ENCODE measurements around the gene FBXO46. TPM values are rescaled to one million over a fixed set of nuclear protein-coding genes. Genes with fewer than 3 reads are reported as not detected.

The FBXO46 gene
- total and polyA plus RNA-seq, 2 of the 4 experiments (the other 2 are of a cell fraction) = 3.0 to 6.8 TPM

GRCh38 chr19:45769821-45770191 is 39.1 kb upstream of the FBXO46 start:
- peak overlapping the region; percentile 4; the same call in 1 of the 2 replicates for H2BK120ac ChIP-seq (ENCODE audit: low read depth, low read length)
- POLR2A ChIA-PET (ENCODE audit: unreplicated experiment) = interaction anchor here (0.6 to 1.0 kb wide), 5 partner anchors 13 to 56 kb away, joined by 3 to 11 read pairs (median 5); partner anchors contain the start of gene DMPK
- no peak for ATAC-seq (ENCODE audit: low read depth)

More at GRCh38 chr19:45769821-45770191, 39.1 kb upstream of the FBXO46 start:
- WGBS, 2 experiments (ENCODE audit: extremely low coverage in 2 of 2, insufficient read length in 1 of 2) = 2% methylated on average over 16 of the region's 28 CpGs; no CpG with 5 or more reads in 1 of the 2 experiments
- Histone ChIP-seq H3K18ac (ENCODE audit: low read depth, low read length) (no peak overlapping the region; the same call in 1 of the 2 replicates), H3K9me1 (ENCODE audit: insufficient read depth, low read length) (no peaks in the 10 kb centered on the region; the same call in 1 of the 2 replicates), H3K36me3 (ENCODE audit: control insufficient read depth, insufficient read depth, low read length) (peaks cover 10% of the 10 kb centered on the region; the same call in 1 of the 2 replicates), H3K27ac (ENCODE audit: insufficient read depth, low read length) (peak overlapping the region; percentile 89), H3K4me2 (ENCODE audit: low read depth, low read length) (peak overlapping the region; percentile 83), H3K14ac (replicated peaks; ENCODE audit: low read depth, low read length) (peak overlapping the region; percentile 38), H2BK5ac (ENCODE audit: low read depth, low read length, poor library complexity, severe bottlenecking) (peak overlapping the region; percentile 64), H3K4me1 (ENCODE audit: control insufficient read depth, insufficient read depth, low read length) (peaks cover 13% of the 10 kb centered on the region), H3K9ac (ENCODE audit: low read depth, low read length) (peak overlapping the region; percentile 75), H2AK9ac (replicated peaks; ENCODE audit: low read depth, low read length, poor library complexity) (peak overlapping the region; percentile 84), H4K5ac (ENCODE audit: low read depth, low read length) (peak overlapping the region; percentile 19; the same call in 1 of the 2 replicates), H2AK5ac (ENCODE audit: low read depth, low read length) (peak overlapping the region; percentile 86), H4K8ac (ENCODE audit: low read depth in 2 of 2, low read length in 2 of 2) (peak overlapping the region in 1 of 2 experiments; percentile 49; a peak in 2 of 4 replicates), H2BK20ac (ENCODE audit: low read depth, low read length) (no peak overlapping the region), H2BK15ac (ENCODE audit: low read depth, low read length) (peak overlapping the region; percentile 52; the same call in 1 of the 3 replicates), H3K9me3 (ENCODE audit: control insufficient read depth, insufficient read depth, low read length) (no peaks in the 10 kb centered on the region), H3K23ac (ENCODE audit: low read depth, low read length) (peak overlapping the region; percentile 21; the same call in 1 of the 2 replicates), H3K4ac (ENCODE audit: low read depth, low read length) (peak overlapping the region; percentile 74), H4K91ac (ENCODE audit: insufficient read depth, low read depth, low read length) (peak overlapping the region; percentile 67), H3K79me1 (ENCODE audit: low read depth in 1 of 2, low read length in 2 of 2) (peaks cover 4 to 17% of the 10 kb centered on the region in 2 experiments; a peak in 1 of 4 replicates), H3K56ac (ENCODE audit: extremely low read depth, insufficient read depth, low read length) (peak overlapping the region; percentile 48; the same call in 1 of the 2 replicates), H4K20me1 (ENCODE audit: insufficient read depth, low read length) (peaks cover 12% of the 10 kb centered on the region), H2AFZ (replicated peaks; ENCODE audit: low read length, poor library complexity) (peak overlapping the region; percentile 94), H3K4me3 (ENCODE audit: insufficient read depth, low read depth, low read length) (peak overlapping the region; percentile 33), H3K27me3 (ENCODE audit: control insufficient read depth, insufficient read depth, low read length) (no peaks in the 10 kb centered on the region)
- BruUV-seq (replicated peaks) = TSS peak; percentile 85
- intact Hi-C loops (cut with micrococcal nuclease) (loop anchor here (1.0 to 2.0 kb wide), 3 partner anchors 29 to 77 kb away; partner anchors contain the start of gene QPCTL), dilution Hi-C loops (cut with HindIII; ENCODE audit: low sequenced_read_pairs, unreplicated experiment) (no loop called here), in situ Hi-C loops (cut with MboI; ENCODE audit: low sequenced_read_pairs) (no loop called here)
- TF ChIP-seq MAFK (IDR thresholded peaks at IDR 0.05; ENCODE audit: low read depth, low read length) = no peak
- no peak for TF ChIP-seq MAZ (IDR thresholded peaks at IDR 0.05; ENCODE audit: borderline replicate concordance, low read depth, low read length)
- TF ChIP-seq ELK1 (IDR thresholded peaks at IDR 0.05; ENCODE audit: borderline replicate concordance, low read depth, low read length) = no peak
- TF ChIP-seq POLR2A (IDR thresholded peaks at IDR 0.05; ENCODE audit: low read depth, low read length) = no peak
- TF ChIP-seq USF2 (IDR thresholded peaks at IDR 0.05; ENCODE audit: low read depth, low read length) = no peak
- TF ChIP-seq SMC3 (IDR thresholded peaks at IDR 0.05; ENCODE audit: low read depth, low read length) = no peak
- TF ChIP-seq BHLHE40 (IDR thresholded peaks at IDR 0.05; ENCODE audit: low read depth, low read length) = no peak
- TF ChIP-seq NFE2L2 (IDR thresholded peaks at IDR 0.05; ENCODE audit: low read depth, low read length) = no peak
- peak; percentile 38 for DNase-seq
- CTCF ChIA-PET = interaction anchor here (0.6 to 3.0 kb wide), 9 partner anchors 13 to 77 kb away, joined by 3 to 24 read pairs (median 4); partner anchors contain the start of gene QPCTL

Measured in IMR-90 (cell line).